GM23338 (cell line): ENCODE results near the gene FLRT2. TPM values are rescaled to one million over a fixed set of nuclear protein-coding genes. Genes with fewer than 3 reads are reported as not detected.

Experiments
- ATAC-seq: fragments of 200-7000 bp; cut with Tn5 transposase; 3 replicates; pipeline ENCODE4 v1.9.1; 2020
- DNase-seq: peaks from one replicate; pipeline ENCODE4 v3.0.0-alpha.2; 2015; ENCODE audit warnings: low spot score
- H2AFZ ChIP-seq: fragments of 200-600 bp; sonication (generic); 2 replicates; pipeline ENCODE4 v1.8.0; 2016; ENCODE audit warnings: antibody characterized with exemption, mild to moderate bottlenecking, moderate library complexity
- H3F3A ChIP-seq: fragments of 200-600 bp; sonication (generic); replicated peaks from 2 replicates; pipeline ENCODE4 v1.8.0; 2017; ENCODE audit warnings: antibody characterized with exemption, mixed run types, low read depth
- H3K27ac ChIP-seq: fragments of 200-600 bp; sonication (generic); 2 replicates; pipeline ENCODE4 v1.6.1; 2016; ENCODE audit warnings: low read depth
- H3K27me3 ChIP-seq: fragments of 200-600 bp; sonication (generic); 2 replicates; pipeline ENCODE4 v1.8.0; 2016; ENCODE audit warnings: mild to moderate bottlenecking, mixed run types, moderate library complexity; ENCODE audit not compliant: insufficient read depth
- H3K36me3 ChIP-seq: fragments of 200-600 bp; sonication (generic); 2 replicates; pipeline ENCODE4 v1.8.0; 2016; ENCODE audit warnings: mild to moderate bottlenecking; ENCODE audit not compliant: insufficient read depth
- H3K4me1 ChIP-seq: fragments of 200-600 bp; sonication (generic); 2 replicates; pipeline ENCODE4 v1.8.0; 2016; ENCODE audit warnings: mild to moderate bottlenecking, moderate library complexity; ENCODE audit not compliant: insufficient read depth
- H3K4me2 ChIP-seq: fragments of 200-600 bp; sonication (generic); 2 replicates; pipeline ENCODE4 v1.7.1; 2017; ENCODE audit warnings: mixed run types
- H3K4me3 ChIP-seq: fragments of 200-600 bp; sonication (generic); 2 replicates; pipeline ENCODE4 v1.6.1; 2016; ENCODE audit warnings: mixed run types
- H3K79me2 ChIP-seq: fragments of 200-600 bp; sonication (generic); replicated peaks from 2 replicates; pipeline ENCODE4 v1.8.0; 2017; ENCODE audit warnings: mild to moderate bottlenecking; ENCODE audit not compliant: insufficient read depth
- H3K9me2 ChIP-seq: fragments of 200-600 bp; sonication (generic); 2 replicates; pipeline ENCODE4 v1.8.0; 2017; ENCODE audit not compliant: insufficient read depth
- H4K20me1 ChIP-seq: fragments of 200-600 bp; sonication (generic); replicated peaks from 2 replicates; pipeline ENCODE4 v1.8.0; 2017; ENCODE audit warnings: mild to moderate bottlenecking; ENCODE audit not compliant: insufficient read depth
- H3K27ac Mint-ChIP-seq: 2 replicates; pipeline ENCODE4 v1.8.0; 2020; ENCODE audit warnings: inconsistent platforms, mild to moderate bottlenecking, moderate library complexity, mixed read lengths
- H3K27me3 Mint-ChIP-seq: 3 replicates; pipeline ENCODE4 v1.8.0; 2022; ENCODE audit warnings: low read depth, mild to moderate bottlenecking, moderate library complexity, mixed read lengths, inconsistent platforms; ENCODE audit not compliant: insufficient read depth, poor library complexity
- H3K36me3 Mint-ChIP-seq: 3 replicates; pipeline ENCODE4 v1.8.0; 2021; ENCODE audit warnings: low read depth, mild to moderate bottlenecking, inconsistent platforms, moderate library complexity, mixed read lengths
- H3K4me1 Mint-ChIP-seq: 3 replicates; pipeline ENCODE4 v1.8.0; 2020; ENCODE audit warnings: mild to moderate bottlenecking, inconsistent platforms, mixed read lengths
- H3K4me3 Mint-ChIP-seq: 3 replicates; pipeline ENCODE4 v1.8.0; 2021; ENCODE audit warnings: moderate library complexity, mild to moderate bottlenecking, inconsistent platforms, mixed read lengths
- H3K9me3 Mint-ChIP-seq: 3 replicates; pipeline ENCODE4 v1.8.0; 2020; ENCODE audit warnings: moderate library complexity, mild to moderate bottlenecking, inconsistent platforms, mixed read lengths
- CTCF ChIP-seq, 2 experiments: fragments of 200-600 bp in 1 of 2; sonication (generic) in 1 of 2; conservative IDR thresholded peaks; 2 replicates each; pipeline versions ENCODE4 v1.5.1 to v1.6.1; 2016 to 2017; ENCODE audit warnings: antibody characterized with exemption in 2 of 2, low read depth in 2 of 2, mild to moderate bottlenecking in 2 of 2, moderate library complexity in 1 of 2
- EZH2 ChIP-seq: fragments of 200-600 bp; sonication (generic); IDR thresholded peaks from one replicate; pipeline ENCODE4 v1.8.0; 2017; ENCODE audit warnings: antibody characterized with exemption, mild to moderate bottlenecking, low read depth; ENCODE audit not compliant: unreplicated experiment
- EZH2phosphoT487 ChIP-seq: fragments of 200-600 bp; sonication (generic); IDR thresholded peaks from one replicate; pipeline ENCODE4 v1.8.1; 2018; ENCODE audit warnings: antibody characterized with exemption; ENCODE audit not compliant: unreplicated experiment
- NANOG ChIP-seq: IDR thresholded peaks from 2 replicates; pipeline ENCODE4 v1.6.1; 2016; ENCODE audit warnings: antibody characterized with exemption, borderline replicate concordance
- POLR2AphosphoS5 ChIP-seq: IDR thresholded peaks from 2 replicates; pipeline ENCODE4 v1.6.1; 2016; ENCODE audit warnings: antibody characterized with exemption, low read depth
- REST ChIP-seq: IDR thresholded peaks from one replicate; pipeline ENCODE4 v1.6.1; 2018; ENCODE audit warnings: antibody characterized with exemption; ENCODE audit not compliant: unreplicated experiment
- STAT1 ChIP-seq: IDR thresholded peaks from one replicate; pipeline ENCODE4 v1.6.1; 2016; ENCODE audit warnings: antibody characterized with exemption; ENCODE audit not compliant: unreplicated experiment
- ZNF114 ChIP-seq: fragments of 250-450 bp; sonication (Bioruptor Pico); IDR thresholded peaks from 2 replicates; pipeline ENCODE4 v1.5.0; 2020; ENCODE audit warnings: mild to moderate bottlenecking, moderate library complexity
- polyA plus RNA-seq: library from polyadenylated mRNA; unstranded; fragments of >200 nt; fragmentation: Nextera tagmentation; extraction: Ambion mirVana; gene quantifications from 2 replicates; pipeline ENCODE4 v1.2.1, GENCODE V29; 2016
- total RNA-seq: library from RNA; depleted of rRNA; stranded (reverse); fragments of >200 nt; shearing (Covaris generic); gene quantifications from 2 replicates; pipeline ENCODE4 v1.2.3, GENCODE V29; 2014
- TF ChIP-seq, protein P1 (sequence below): fragments of 250-450 bp; sonication (Bioruptor Pico); IDR thresholded peaks from 2 replicates; pipeline ENCODE4 v1.5.0; 2020; ENCODE audit warnings: mild to moderate bottlenecking, moderate library complexity

The FLRT2 gene
- total and polyA plus RNA-seq, 2 experiments from 2014 or later: 4.3 to 7.4 TPM

- H3F3A ChIP-seq: no peaks in the 10 kb centered on the region
- H3K4me1 ChIP-seq: no peaks in the 10 kb centered on the region
- H3K4me3 Mint-ChIP-seq: no peak overlapping the region
- H3K36me3 Mint-ChIP-seq: no peaks in the 10 kb centered on the region
- no peaks in the 10 kb centered on the region for H3K9me2 ChIP-seq
- no peaks in the 10 kb centered on the region for H3K27me3 Mint-ChIP-seq
- no peak overlapping the region for H3K4me3 ChIP-seq
- peaks cover 8% of the 10 kb centered on the region for H3K4me1 Mint-ChIP-seq
- ATAC-seq: no peak
- H3K9me3 Mint-ChIP-seq: no peaks in the 10 kb centered on the region
- no peak for TF ChIP-seq CTCF (conservative IDR thresholded peaks at IDR 0.05; ENCODE audit: low read depth in 2 of 2)
- no peak for TF ChIP-seq NANOG
- TF ChIP-seq EZH2phosphoT487: no peak
- TF ChIP-seq ZNF114 (CRISPR knock-in tag): no peak
- TF ChIP-seq REST: no peak
- no peak for TF ChIP-seq POLR2AphosphoS5
- TF ChIP-seq, protein P1, sequence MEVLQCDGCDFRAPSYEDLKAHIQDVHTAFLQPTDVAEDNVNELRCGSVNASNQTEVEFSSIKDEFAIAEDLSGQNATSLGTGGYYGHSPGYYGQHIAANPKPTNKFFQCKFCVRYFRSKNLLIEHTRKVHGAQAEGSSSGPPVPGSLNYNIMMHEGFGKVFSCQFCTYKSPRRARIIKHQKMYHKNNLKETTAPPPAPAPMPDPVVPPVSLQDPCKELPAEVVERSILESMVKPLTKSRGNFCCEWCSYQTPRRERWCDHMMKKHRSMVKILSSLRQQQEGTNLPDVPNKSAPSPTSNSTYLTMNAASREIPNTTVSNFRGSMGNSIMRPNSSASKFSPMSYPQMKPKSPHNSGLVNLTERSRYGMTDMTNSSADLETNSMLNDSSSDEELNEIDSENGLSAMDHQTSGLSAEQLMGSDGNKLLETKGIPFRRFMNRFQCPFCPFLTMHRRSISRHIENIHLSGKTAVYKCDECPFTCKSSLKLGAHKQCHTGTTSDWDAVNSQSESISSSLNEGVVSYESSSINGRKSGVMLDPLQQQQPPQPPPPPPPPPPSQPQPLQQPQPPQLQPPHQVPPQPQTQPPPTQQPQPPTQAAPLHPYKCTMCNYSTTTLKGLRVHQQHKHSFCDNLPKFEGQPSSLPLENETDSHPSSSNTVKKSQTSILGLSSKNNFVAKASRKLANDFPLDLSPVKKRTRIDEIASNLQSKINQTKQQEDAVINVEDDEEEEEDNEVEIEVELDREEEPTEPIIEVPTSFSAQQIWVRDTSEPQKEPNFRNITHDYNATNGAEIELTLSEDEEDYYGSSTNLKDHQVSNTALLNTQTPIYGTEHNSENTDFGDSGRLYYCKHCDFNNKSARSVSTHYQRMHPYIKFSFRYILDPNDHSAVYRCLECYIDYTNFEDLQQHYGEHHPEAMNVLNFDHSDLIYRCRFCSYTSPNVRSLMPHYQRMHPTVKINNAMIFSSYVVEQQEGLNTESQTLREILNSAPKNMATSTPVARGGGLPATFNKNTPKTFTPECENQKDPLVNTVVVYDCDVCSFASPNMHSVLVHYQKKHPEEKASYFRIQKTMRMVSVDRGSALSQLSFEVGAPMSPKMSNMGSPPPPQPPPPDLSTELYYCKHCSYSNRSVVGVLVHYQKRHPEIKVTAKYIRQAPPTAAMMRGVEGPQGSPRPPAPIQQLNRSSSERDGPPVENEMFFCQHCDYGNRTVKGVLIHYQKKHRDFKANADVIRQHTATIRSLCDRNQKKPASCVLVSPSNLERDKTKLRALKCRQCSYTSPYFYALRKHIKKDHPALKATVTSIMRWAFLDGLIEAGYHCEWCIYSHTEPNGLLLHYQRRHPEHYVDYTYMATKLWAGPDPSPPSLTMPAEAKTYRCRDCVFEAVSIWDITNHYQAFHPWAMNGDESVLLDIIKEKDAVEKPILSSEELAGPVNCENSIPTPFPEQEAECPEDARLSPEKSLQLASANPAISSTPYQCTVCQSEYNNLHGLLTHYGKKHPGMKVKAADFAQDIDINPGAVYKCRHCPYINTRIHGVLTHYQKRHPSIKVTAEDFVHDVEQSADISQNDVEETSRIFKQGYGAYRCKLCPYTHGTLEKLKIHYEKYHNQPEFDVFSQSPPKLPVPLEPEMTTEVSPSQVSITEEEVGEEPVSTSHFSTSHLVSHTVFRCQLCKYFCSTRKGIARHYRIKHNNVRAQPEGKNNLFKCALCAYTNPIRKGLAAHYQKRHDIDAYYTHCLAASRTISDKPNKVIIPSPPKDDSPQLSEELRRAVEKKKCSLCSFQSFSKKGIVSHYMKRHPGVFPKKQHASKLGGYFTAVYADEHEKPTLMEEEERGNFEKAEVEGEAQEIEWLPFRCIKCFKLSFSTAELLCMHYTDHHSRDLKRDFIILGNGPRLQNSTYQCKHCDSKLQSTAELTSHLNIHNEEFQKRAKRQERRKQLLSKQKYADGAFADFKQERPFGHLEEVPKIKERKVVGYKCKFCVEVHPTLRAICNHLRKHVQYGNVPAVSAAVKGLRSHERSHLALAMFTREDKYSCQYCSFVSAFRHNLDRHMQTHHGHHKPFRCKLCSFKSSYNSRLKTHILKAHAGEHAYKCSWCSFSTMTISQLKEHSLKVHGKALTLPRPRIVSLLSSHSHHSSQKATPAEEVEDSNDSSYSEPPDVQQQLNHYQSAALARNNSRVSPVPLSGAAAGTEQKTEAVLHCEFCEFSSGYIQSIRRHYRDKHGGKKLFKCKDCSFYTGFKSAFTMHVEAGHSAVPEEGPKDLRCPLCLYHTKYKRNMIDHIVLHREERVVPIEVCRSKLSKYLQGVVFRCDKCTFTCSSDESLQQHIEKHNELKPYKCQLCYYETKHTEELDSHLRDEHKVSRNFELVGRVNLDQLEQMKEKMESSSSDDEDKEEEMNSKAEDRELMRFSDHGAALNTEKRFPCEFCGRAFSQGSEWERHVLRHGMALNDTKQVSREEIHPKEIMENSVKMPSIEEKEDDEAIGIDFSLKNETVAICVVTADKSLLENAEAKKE (CRISPR knock-in tag): no peak
- no peak for TF ChIP-seq EZH2
- no peak for TF ChIP-seq STAT1
- H3K27me3 ChIP-seq: no peaks in the 10 kb centered on the region
- H3K27ac ChIP-seq: no peak overlapping the region
- H2AFZ ChIP-seq: no peak overlapping the region
- H4K20me1 ChIP-seq: no peaks in the 10 kb centered on the region
- no peaks in the 10 kb centered on the region for H3K79me2 ChIP-seq
- no peaks in the 10 kb centered on the region for H3K36me3 ChIP-seq
- no peak for DNase-seq
- H3K27ac Mint-ChIP-seq: no peak overlapping the region
- H3K4me2 ChIP-seq: no peak overlapping the region
Observed at GRCh38 chr14:85516239-85517113, 13.5 kb upstream of the FLRT2 start.
